NCI-H2171 (cell line): ENCODE results near the gene PIK3AP1.
"Not testable (repeated sequence)": the region's sequence is repeated elsewhere in the genome, so short reads cannot be mapped to it uniquely, and the experiment has no call there.

Experiments used
- DNase-seq: peaks from one replicate; lab custom pipeline; 2025; lab: John Stamatoyannopoulos, UW

PIK3AP1 gene

GRCh38 chr10:96724621-96725020 is 4.3 kb upstream of the PIK3AP1 start:
- no peak for DNase-seq

GRCh38 chr10:96721207-96721572 is 876 bp upstream of the PIK3AP1 start:
- no peak for DNase-seq

GRCh38 chr10:96719850-96720421 is 378 bp downstream of the PIK3AP1 start:
- no peak for DNase-seq

- DNase-seq, result no peak
Measured at GRCh38 chr10:96719200-96719599, 1.1 kb downstream of the PIK3AP1 start.

GRCh38 chr10:96718304-96718990 is 1.9 kb downstream of the PIK3AP1 start:
- no peak for DNase-seq

GRCh38 chr10:96716390-96716789 is 3.9 kb downstream of the PIK3AP1 start:
- DNase-seq, result no peak

GRCh38 chr10:96714746-96715255 is 5.5 kb downstream of the PIK3AP1 start:
- DNase-seq, result no peak

GRCh38 chr10:96714031-96714590 is 6.2 kb downstream of the PIK3AP1 start:
- DNase-seq, result no peak

GRCh38 chr10:96712662-96713271 is 7.5 kb downstream of the PIK3AP1 start:
- DNase-seq, result no peak

GRCh38 chr10:96711048-96711728 is 9.1 kb downstream of the PIK3AP1 start:
- no peak for DNase-seq

GRCh38 chr10:96709525-96709924 is 10.8 kb downstream of the PIK3AP1 start:
- DNase-seq, result no peak

GRCh38 chr10:96708996-96709395 is 11.3 kb downstream of the PIK3AP1 start:
- no peak for DNase-seq

GRCh38 chr10:96708456-96708855 is 11.9 kb downstream of the PIK3AP1 start:
- DNase-seq, result no peak

- no peak for DNase-seq
Measured at GRCh38 chr10:96706331-96706853, 13.9 kb downstream of the PIK3AP1 start.

- DNase-seq, result no peak
Measured at GRCh38 chr10:96705134-96705533, 15.2 kb downstream of the PIK3AP1 start.

GRCh38 chr10:96704563-96704962 is 15.8 kb downstream of the PIK3AP1 start:
- DNase-seq, result no peak

- no peak for DNase-seq
Measured at GRCh38 chr10:96703358-96703757, 17.0 kb downstream of the PIK3AP1 start.

- no peak for DNase-seq
Measured at GRCh38 chr10:96701265-96701664, 19.0 kb downstream of the PIK3AP1 start.

- no peak for DNase-seq
Measured at GRCh38 chr10:96700374-96701099, 19.8 kb downstream of the PIK3AP1 start.

- DNase-seq, result no peak
Measured at GRCh38 chr10:96699613-96700012, 20.7 kb downstream of the PIK3AP1 start.

- DNase-seq, result not testable (repeated sequence)
Measured at GRCh38 chr10:96698305-96698704, 22.0 kb downstream of the PIK3AP1 start.

GRCh38 chr10:96697438-96697837 is 22.9 kb downstream of the PIK3AP1 start:
- no peak for DNase-seq
